VCaP (cell line): ENCODE data around the gene SLC2A8.

ENCODE experiments used
- H3K27ac ChIP-seq: fragments of 450-650 bp; 2 replicates; pipeline ENCODE4 v1.5.1; 2017
- CTCF ChIP-seq: fragments of 450-650 bp; conservative IDR thresholded peaks from 2 replicates; pipeline ENCODE4 v1.5.1; 2017; ENCODE audit warnings: mild to moderate bottlenecking, moderate library complexity

Gene SLC2A8

GRCh38 chr9:127424676-127424999, 27.7 kb downstream of the SLC2A8 start:
- TF ChIP-seq CTCF = peak; percentile 20; the same call in 1 of the 2 replicates
- H3K27ac ChIP-seq = peak overlapping the region; percentile 98

- H3K27ac ChIP-seq = no peak overlapping the region
- TF ChIP-seq CTCF = no peak
These were observed 29.8 kb downstream of the SLC2A8 start for GRCh38 chr9:127426756-127427155.

- no peak for TF ChIP-seq CTCF
- no peak overlapping the region for H3K27ac ChIP-seq
These were observed 31.4 kb downstream of the SLC2A8 start for GRCh38 chr9:127428348-127428747.

GRCh38 chr9:127430415-127430814, 33.4 kb downstream of the SLC2A8 start:
- TF ChIP-seq CTCF = no peak
- H3K27ac ChIP-seq = no peak overlapping the region

- no peak overlapping the region for H3K27ac ChIP-seq
- TF ChIP-seq CTCF = peak; percentile 67
These were observed 40.7 kb downstream of the SLC2A8 start for GRCh38 chr9:127437497-127438264.

GRCh38 chr9:127438394-127438793, 41.4 kb downstream of the SLC2A8 start:
- TF ChIP-seq CTCF = no peak
- H3K27ac ChIP-seq = no peak overlapping the region

- TF ChIP-seq CTCF = no peak
- H3K27ac ChIP-seq = peak overlapping the region; percentile 98; the same call in 1 of the 2 replicates
These were observed 47.4 kb downstream of the SLC2A8 start for GRCh38 chr9:127444283-127444920.
